GM12891 (cell line): ENCODE results near the gene FAM3D.

Experiments
- PAX5 ChIP-seq: IDR thresholded peaks from 2 replicates; pipeline ENCODE4 v1.6.1; 2011; ENCODE audit warnings: low read length, moderate library complexity, mild to moderate bottlenecking; ENCODE audit not compliant: insufficient read depth, severe bottlenecking
- POLR2A ChIP-seq: IDR thresholded peaks from 2 replicates; pipeline ENCODE4 v1.6.1; 2011; ENCODE audit warnings: low read depth, low read length, control low read depth
- POLR2AphosphoS5 ChIP-seq: IDR thresholded peaks from 2 replicates; pipeline ENCODE4 v1.6.1; 2011; ENCODE audit warnings: low read depth, low read length, control low read depth
- TAF1 ChIP-seq: IDR thresholded peaks from 2 replicates; pipeline ENCODE4 v1.6.1; 2011; ENCODE audit warnings: low read depth, low read length, control low read depth

- no peak for TF ChIP-seq POLR2AphosphoS5
- TF ChIP-seq POLR2A, result no peak
- TF ChIP-seq TAF1, result no peak
- TF ChIP-seq PAX5, result no peak
Observed at GRCh38 chr3:58620421-58620820, 46.2 kb downstream of the FAM3D start.
